GM19438 (cell line): Measurements from ENCODE around the gene PPBP.
"Not testable (repeated sequence)": the region's sequence is repeated elsewhere in the genome, so short reads cannot be mapped to it uniquely, and the experiment has no call there.

Experiments
- ATAC-seq: cut with Tn5 transposase; IDR thresholded peaks from one replicate; pipeline ENCODE4 v1.9.1; 2021; ENCODE audit warnings: low read depth; ENCODE audit not compliant: unreplicated experiment

PPBP gene

GRCh38 chr4:73952352-73952751, 35.6 kb downstream of the PPBP start:
- no peak for ATAC-seq

- ATAC-seq: not testable (repeated sequence)
Measured at GRCh38 chr4:73950376-73950920, 37.5 kb downstream of the PPBP start.

- ATAC-seq: no peak
Measured at GRCh38 chr4:73948990-73949706, 38.8 kb downstream of the PPBP start.

GRCh38 chr4:73948291-73948690, 39.7 kb downstream of the PPBP start:
- ATAC-seq: no peak

GRCh38 chr4:73947239-73947985, 40.6 kb downstream of the PPBP start:
- ATAC-seq: no peak

- no peak for ATAC-seq
Measured at GRCh38 chr4:73945674-73946449, 42.1 kb downstream of the PPBP start.

GRCh38 chr4:73945140-73945539, 42.9 kb downstream of the PPBP start:
- no peak for ATAC-seq

- ATAC-seq: no peak
Measured at GRCh38 chr4:73944061-73944875, 43.7 kb downstream of the PPBP start.

GRCh38 chr4:73943555-73943954, 44.4 kb downstream of the PPBP start:
- ATAC-seq: no peak

GRCh38 chr4:73936969-73937368, 51.0 kb downstream of the PPBP start:
- no peak for ATAC-seq
